NCI-H82 treated with DMSO at 0.1 percent for 48 hours (cell line): ENCODE results near the gene GALE.
A peak's percentile ranks its signal among the peaks of the same experiment; 100 is the strongest.

Experiments used
- DNase-seq: peaks from one replicate; lab custom pipeline; 2025; ENCODE audit not compliant: unreplicated experiment; lab: John Stamatoyannopoulos, UW

GALE gene

GRCh38 chr1:23756676-23757075 lies 43.9 kb downstream of the GALE start:
- DNase-seq: no peak

- DNase-seq: no peak
These were observed 47.6 kb downstream of the GALE start for GRCh38 chr1:23752909-23753308.

- no peak for DNase-seq
These were observed 48.7 kb downstream of the GALE start for GRCh38 chr1:23751815-23752200.

- DNase-seq: peak; percentile 11
These were observed 49.3 kb downstream of the GALE start for GRCh38 chr1:23751050-23751814.

GRCh38 chr1:23748016-23748415 lies 52.5 kb downstream of the GALE start:
- DNase-seq: no peak
